ENCODE data around the gene KRTAP19-4.

DNA sequence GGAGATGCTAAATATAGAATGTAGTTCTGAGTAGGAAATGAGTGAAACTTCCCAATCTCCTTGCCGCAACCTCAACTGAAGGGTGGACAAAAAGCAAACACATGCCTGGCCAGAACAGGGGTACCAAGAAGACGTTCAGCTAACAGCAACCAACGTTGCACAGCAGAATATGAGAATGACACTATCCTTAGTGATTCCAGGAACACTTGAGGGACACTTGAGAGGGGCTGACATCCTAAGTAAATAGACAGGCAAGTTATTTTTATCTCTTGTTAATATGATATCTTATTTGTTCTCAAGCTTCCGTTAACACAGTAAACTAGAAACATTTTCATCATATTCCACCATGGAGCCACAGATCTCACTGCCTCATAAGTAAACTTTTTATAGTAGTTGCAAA is 17.7 kb downstream of the KRTAP19-4 start:
- TF ChIP-seq, protein P1, sequence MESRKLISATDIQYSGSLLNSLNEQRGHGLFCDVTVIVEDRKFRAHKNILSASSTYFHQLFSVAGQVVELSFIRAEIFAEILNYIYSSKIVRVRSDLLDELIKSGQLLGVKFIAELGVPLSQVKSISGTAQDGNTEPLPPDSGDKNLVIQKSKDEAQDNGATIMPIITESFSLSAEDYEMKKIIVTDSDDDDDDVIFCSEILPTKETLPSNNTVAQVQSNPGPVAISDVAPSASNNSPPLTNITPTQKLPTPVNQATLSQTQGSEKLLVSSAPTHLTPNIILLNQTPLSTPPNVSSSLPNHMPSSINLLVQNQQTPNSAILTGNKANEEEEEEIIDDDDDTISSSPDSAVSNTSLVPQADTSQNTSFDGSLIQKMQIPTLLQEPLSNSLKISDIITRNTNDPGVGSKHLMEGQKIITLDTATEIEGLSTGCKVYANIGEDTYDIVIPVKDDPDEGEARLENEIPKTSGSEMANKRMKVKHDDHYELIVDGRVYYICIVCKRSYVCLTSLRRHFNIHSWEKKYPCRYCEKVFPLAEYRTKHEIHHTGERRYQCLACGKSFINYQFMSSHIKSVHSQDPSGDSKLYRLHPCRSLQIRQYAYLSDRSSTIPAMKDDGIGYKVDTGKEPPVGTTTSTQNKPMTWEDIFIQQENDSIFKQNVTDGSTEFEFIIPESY (IDR thresholded peaks at IDR 0.05; ENCODE audit: borderline replicate concordance, low read depth): no peak
- TF ChIP-seq CTCF (IDR thresholded peaks at IDR 0.05): no peak
- TF ChIP-seq GATA2 (CRISPR knock-in tag; IDR thresholded peaks at IDR 0.05): no peak
- no peak for TF ChIP-seq EZH2phosphoT487 (IDR thresholded peaks at IDR 0.05; ENCODE audit: borderline replicate concordance, low read depth)
- TF ChIP-seq, protein P2, sequence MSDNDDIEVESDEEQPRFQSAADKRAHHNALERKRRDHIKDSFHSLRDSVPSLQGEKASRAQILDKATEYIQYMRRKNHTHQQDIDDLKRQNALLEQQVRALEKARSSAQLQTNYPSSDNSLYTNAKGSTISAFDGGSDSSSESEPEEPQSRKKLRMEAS (IDR thresholded peaks at IDR 0.05; ENCODE audit: low read depth): no peak
- TF ChIP-seq EP300 (IDR thresholded peaks at IDR 0.05; ENCODE audit: borderline replicate concordance in 1 of 2, low read depth in 1 of 2, low read length in 1 of 2): no peak
- TF ChIP-seq RCOR1 (IDR thresholded peaks at IDR 0.05; ENCODE audit: low read length): no peak
- TF ChIP-seq, protein P3, sequence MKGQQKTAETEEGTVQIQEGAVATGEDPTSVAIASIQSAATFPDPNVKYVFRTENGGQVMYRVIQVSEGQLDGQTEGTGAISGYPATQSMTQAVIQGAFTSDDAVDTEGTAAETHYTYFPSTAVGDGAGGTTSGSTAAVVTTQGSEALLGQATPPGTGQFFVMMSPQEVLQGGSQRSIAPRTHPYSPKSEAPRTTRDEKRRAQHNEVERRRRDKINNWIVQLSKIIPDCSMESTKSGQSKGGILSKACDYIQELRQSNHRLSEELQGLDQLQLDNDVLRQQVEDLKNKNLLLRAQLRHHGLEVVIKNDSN (IDR thresholded peaks at IDR 0.05; ENCODE audit: borderline replicate concordance, low read depth): no peak

Data from SK-N-SH (cell line).